Measurements from ENCODE around the gene ACIN1.
A peak's percentile ranks its signal among the peaks of the same experiment; 100 is the strongest.

Gene ACIN1

GRCh38 chr14:23042162-23042965, 52.6 kb downstream of the ACIN1 start, which contains the start of gene PSMB11:
Gene PSMB11, plus strand, starts transcription at chr14:23042212. Its CDS starts 14 bp downstream, at chr14:23042226.
- no peak for DNase-seq (ENCODE audit: low read depth, low spot score)

- DNase-seq (ENCODE audit: low read depth, low spot score) = no peak
Measured at GRCh38 chr14:23041729-23042128, 53.2 kb downstream of the ACIN1 start.

GRCh38 chr14:23040100-23040499, 54.8 kb downstream of the ACIN1 start:
- DNase-seq (ENCODE audit: low read depth, low spot score) = no peak

- no peak for DNase-seq (ENCODE audit: low read depth, low spot score)
Measured at GRCh38 chr14:23035303-23036144, 59.4 kb downstream of the ACIN1 start.

GRCh38 chr14:23034498-23035302, 60.2 kb downstream of the ACIN1 start, which contains the start of gene PSMB5:
Gene PSMB5, minus strand, starts transcription at chr14:23034900. Its CDS starts 19 bp downstream, at chr14:23034881.
- DNase-seq (ENCODE audit: low read depth, low spot score) = peak; percentile 97

GRCh38 chr14:23033801-23034497, 61.0 kb downstream of the ACIN1 start:
- no peak for DNase-seq (ENCODE audit: low read depth, low spot score)

- no peak for DNase-seq (ENCODE audit: low read depth, low spot score)
Measured at GRCh38 chr14:23033251-23033727, 61.6 kb downstream of the ACIN1 start.

GRCh38 chr14:23030936-23031335, 64.0 kb downstream of the ACIN1 start:
- DNase-seq (ENCODE audit: low read depth, low spot score) = no peak

GRCh38 chr14:23028799-23029198, 66.1 kb downstream of the ACIN1 start:
- DNase-seq (ENCODE audit: low read depth, low spot score) = no peak

- peak; percentile 37 for DNase-seq (ENCODE audit: low read depth, low spot score)
Measured at GRCh38 chr14:23025151-23025814, 69.7 kb downstream of the ACIN1 start.

- peak; percentile 41 for DNase-seq (ENCODE audit: low read depth, low spot score)
Measured at GRCh38 chr14:23024612-23025075, 70.3 kb downstream of the ACIN1 start.

GRCh38 chr14:23023795-23024152, 71.2 kb downstream of the ACIN1 start:
- DNase-seq (ENCODE audit: low read depth, low spot score) = no peak

GRCh38 chr14:23023022-23023794, 71.7 kb downstream of the ACIN1 start:
- DNase-seq (ENCODE audit: low read depth, low spot score) = no peak

GRCh38 chr14:23021889-23022442, 73.0 kb downstream of the ACIN1 start:
- no peak for DNase-seq (ENCODE audit: low read depth, low spot score)

- DNase-seq (ENCODE audit: low read depth, low spot score) = no peak
Measured at GRCh38 chr14:23021434-23021833, 73.5 kb downstream of the ACIN1 start.

GRCh38 chr14:23020143-23021128, 74.5 kb downstream of the ACIN1 start:
- no peak for DNase-seq (ENCODE audit: low read depth, low spot score)

- DNase-seq (ENCODE audit: low read depth, low spot score) = no peak
Measured at GRCh38 chr14:23018107-23018506, 76.8 kb downstream of the ACIN1 start.

GRCh38 chr14:23017091-23017490, 77.8 kb downstream of the ACIN1 start:
- DNase-seq (ENCODE audit: low read depth, low spot score) = no peak
